Keratinocyte (primary cell): ENCODE data around the gene FEN1. TPM values are rescaled to one million over a fixed set of nuclear protein-coding genes. Genes with fewer than 3 reads are reported as not detected.

Source experiments
- DNase-seq: peaks from one replicate; pipeline ENCODE4 v3.0.0-alpha.2; 2011; ENCODE audit warnings: low read depth, missing footprints, low spot score
- FAIRE-seq: peaks from 2 replicates; lab custom pipeline; 2011; peaks lifted over from hg19 to GRCh38; lab: Jason Lieb, UNC
- H2AFZ ChIP-seq: 2 replicates; pipeline ENCODE4 v1.6.0; 2012; ENCODE audit warnings: low read length, control low read depth, inconsistent platforms; ENCODE audit not compliant: control insufficient read depth
- H3K27ac ChIP-seq: 2 replicates; pipeline ENCODE4 v1.5.1; 2011; ENCODE audit warnings: low read length; ENCODE audit not compliant: control insufficient read depth, insufficient read depth
- H3K27me3 ChIP-seq: 3 replicates; pipeline ENCODE4 v1.6.0; 2011; ENCODE audit warnings: low read length; ENCODE audit not compliant: control insufficient read depth, insufficient read depth; ENCODE audit errors: extremely low read depth
- H3K36me3 ChIP-seq, 2 experiments: 2 replicates in 1 of 2; 3 replicates in 1 of 2; pipeline ENCODE4 v1.5.1; 2011; ENCODE audit warnings: low read length in 2 of 2, mild to moderate bottlenecking in 1 of 2; ENCODE audit not compliant: control insufficient read depth in 2 of 2, insufficient read depth in 2 of 2; ENCODE audit errors: extremely low read depth in 1 of 2
- H3K4me1 ChIP-seq: 3 replicates; pipeline ENCODE4 v1.5.1; 2011; ENCODE audit warnings: low read length; ENCODE audit not compliant: control insufficient read depth, insufficient read depth; ENCODE audit errors: extremely low read depth
- H3K4me2 ChIP-seq: 3 replicates; pipeline ENCODE4 v1.6.0; 2011; ENCODE audit warnings: low read depth, low read length; ENCODE audit not compliant: control insufficient read depth, insufficient read depth; ENCODE audit errors: extremely low read depth
- H3K4me3 ChIP-seq, 3 experiments: fragments of 200-600 bp in 1 of 3; sonication (generic) in 1 of 3; 2 replicates in 2 of 3; 3 replicates in 1 of 3; pipeline ENCODE4 v1.5.1; 2011 to 2016; ENCODE audit warnings: low read length in 3 of 3, mild to moderate bottlenecking in 3 of 3, control low read depth in 2 of 3, inconsistent platforms in 1 of 3, low read depth in 1 of 3, mixed read lengths in 1 of 3, mixed run types in 1 of 3, moderate library complexity in 1 of 3; ENCODE audit not compliant: control insufficient read depth in 2 of 3, insufficient read depth in 2 of 3; ENCODE audit errors: extremely low read depth in 1 of 3
- H3K79me2 ChIP-seq: 2 replicates; pipeline ENCODE4 v1.6.0; 2012; ENCODE audit warnings: low read length; ENCODE audit not compliant: control insufficient read depth, insufficient read depth
- H3K9ac ChIP-seq: 3 replicates; pipeline ENCODE4 v1.6.0; 2011; ENCODE audit warnings: low read length; ENCODE audit not compliant: control insufficient read depth, insufficient read depth; ENCODE audit errors: extremely low read depth
- H3K9me1 ChIP-seq: 3 replicates; pipeline ENCODE4 v1.6.0; 2011; ENCODE audit warnings: low read length; ENCODE audit not compliant: control insufficient read depth, insufficient read depth; ENCODE audit errors: extremely low read depth
- H3K9me3 ChIP-seq: 2 replicates; pipeline ENCODE4 v1.5.1; 2012; ENCODE audit warnings: low read depth, low read length; ENCODE audit not compliant: control insufficient read depth
- H4K20me1 ChIP-seq: 3 replicates; pipeline ENCODE4 v1.6.0; 2011; ENCODE audit warnings: low read length; ENCODE audit not compliant: control insufficient read depth, insufficient read depth; ENCODE audit errors: extremely low read depth
- CTCF ChIP-seq, 3 experiments: IDR thresholded peaks in 1 of 3; conservative IDR thresholded peaks in 1 of 3; optimal IDR thresholded peaks in 1 of 3; 2 replicates in 2 of 3; 3 replicates in 1 of 3; pipeline versions ENCODE3 to v1.5.1; 2011; ENCODE audit warnings: low read length in 3 of 3, mild to moderate bottlenecking in 3 of 3, moderate library complexity in 2 of 3, control low read depth in 1 of 3, inconsistent platforms in 1 of 3; ENCODE audit not compliant: insufficient read depth in 2 of 3; ENCODE audit errors: extremely low read depth in 1 of 3
- EZH2 ChIP-seq: IDR thresholded peaks from one replicate; pipeline ENCODE4 v1.6.1; 2012; ENCODE audit warnings: inconsistent platforms, mild to moderate bottlenecking, low read length, moderate library complexity
- dilution Hi-C: fragments of 300-500 bp; cut with MboI; formaldehyde crosslinking; loops from one replicate; pipeline ENCODE4 v1.7.0; 2020; ENCODE audit warnings: low sequenced_read_pairs; ENCODE audit not compliant: extremely low pct_ligation_motif_present
- polyA minus RNA-seq, 3 experiments: library from RNA; depleted of rRNA, polyadenylated mRNA; stranded (reverse); fragments of >200 nt; gene quantifications; 1 replicate in 1 of 3; 2 replicates in 1 of 3; 3 replicates in 1 of 3; pipeline ENCODE4 v1.2.3, GENCODE V29; 2011
- polyA plus RNA-seq, 5 experiments: library from polyadenylated mRNA; depleted of rRNA in 3 of 5; stranded (reverse) in 3 of 5; stranded (forward) in 1 of 5; unstranded in 1 of 5; fragments of >200 nt; gene quantifications; 1 replicate in 1 of 5; 2 replicates in 3 of 5; 3 replicates in 1 of 5; pipeline versions ENCODE4 v1.2.1 to v1.2.3, GENCODE V29; 2011 to 2012; ENCODE audit warnings: missing spikeins in 2 of 5, low read depth in 1 of 5, low replicate concordance in 1 of 5

FEN1 gene, protein sequence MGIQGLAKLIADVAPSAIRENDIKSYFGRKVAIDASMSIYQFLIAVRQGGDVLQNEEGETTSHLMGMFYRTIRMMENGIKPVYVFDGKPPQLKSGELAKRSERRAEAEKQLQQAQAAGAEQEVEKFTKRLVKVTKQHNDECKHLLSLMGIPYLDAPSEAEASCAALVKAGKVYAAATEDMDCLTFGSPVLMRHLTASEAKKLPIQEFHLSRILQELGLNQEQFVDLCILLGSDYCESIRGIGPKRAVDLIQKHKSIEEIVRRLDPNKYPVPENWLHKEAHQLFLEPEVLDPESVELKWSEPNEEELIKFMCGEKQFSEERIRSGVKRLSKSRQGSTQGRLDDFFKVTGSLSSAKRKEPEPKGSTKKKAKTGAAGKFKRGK
- polyA plus RNA-seq, result 10.0 to 26.7 TPM (median 25.8 TPM) in 3 replicates
- polyA plus RNA-seq (2011; ENCODE audit: low read depth), result 7.0 TPM
- polyA plus RNA-seq (2011; cell fraction: cytosol; rRNA removed), result 8.0 and 9.4 TPM in 2 replicates
- 10.1 and 10.5 TPM in 2 replicates for polyA plus RNA-seq (2011; cell fraction: nucleus; rRNA removed)
- 5.0 and 29.4 TPM in 2 replicates for polyA plus RNA-seq (2012; ENCODE audit: low replicate concordance)
- polyA minus RNA-seq, result 10.8 to 24.8 TPM (median 19.8 TPM) in 3 replicates
- polyA minus RNA-seq (2011; cell fraction: cytosol; rRNA and poly(A)+ RNA removed), result 8.6 TPM
- polyA minus RNA-seq (2011; cell fraction: nucleus; rRNA and poly(A)+ RNA removed), result 8.4 and 9.7 TPM in 2 replicates

GRCh38 chr11:61792310-61793082 is at the start of gene FEN1, which contains the start of gene TMEM258:
Gene FEN1, plus strand, starts transcription at chr11:61792911. Its CDS starts 2,451 bp downstream, at chr11:61795362.
Gene TMEM258, minus strand, starts transcription at chr11:61792599. Its CDS starts 41 bp downstream, at chr11:61792558.
- dilution Hi-C loops, result no loop called here
- H3K4me3 ChIP-seq, result peak within 1 kb of the TSS; percentile 83 to 99 (median 95)
- no peaks in the 10 kb centered on the region for H3K9me3 ChIP-seq
- H3K79me2 ChIP-seq, result peaks cover 64% of the 10 kb centered on the region
- H3K27me3 ChIP-seq, result no peaks in the 10 kb centered on the region
- peak within 1 kb of the TSS; percentile 100 for H2AFZ ChIP-seq
- peaks cover 11% of the 10 kb centered on the region for H3K4me1 ChIP-seq
- peak within 1 kb of the TSS; percentile 80 for H3K4me2 ChIP-seq
- H3K36me3 ChIP-seq, result peaks cover 22 to 32% of the 10 kb centered on the region in 2 experiments
- no peak for FAIRE-seq
- H3K9me1 ChIP-seq, result no peaks in the 10 kb centered on the region
- DNase-seq, result no peak
- peak within 1 kb of the TSS; percentile 100 for H3K27ac ChIP-seq
- peaks cover 6% of the 10 kb centered on the region for H4K20me1 ChIP-seq
- TF ChIP-seq CTCF (optimal IDR thresholded peaks at IDR 0.05 in 1 of 3, IDR thresholded peaks at IDR 0.05 in 1 of 3, conservative IDR thresholded peaks at IDR 0.05 in 1 of 3; ENCODE audit: extremely low read depth in 1 of 3, insufficient read depth in 2 of 3, low read length in 3 of 3) (peak in 1 of 3 experiments; percentile 19), EZH2 (no peak)
- H3K9ac ChIP-seq, result peak within 1 kb of the TSS; percentile 100

- H3K27me3 ChIP-seq, result peaks cover 7% of the 10 kb centered on the region
- no peaks in the 10 kb centered on the region for H3K9me3 ChIP-seq
- no peaks in the 10 kb centered on the region for H3K79me2 ChIP-seq
- no peaks in the 10 kb centered on the region for H3K9me1 ChIP-seq
- FAIRE-seq (no peak), DNase-seq (no peak)
- H4K20me1 ChIP-seq, result no peaks in the 10 kb centered on the region
- no peak for TF ChIP-seq CTCF (optimal IDR thresholded peaks at IDR 0.05 in 1 of 3, IDR thresholded peaks at IDR 0.05 in 1 of 3, conservative IDR thresholded peaks at IDR 0.05 in 1 of 3; ENCODE audit: extremely low read depth in 1 of 3, insufficient read depth in 2 of 3, low read length in 3 of 3)
- TF ChIP-seq EZH2, result no peak
- dilution Hi-C loops, result no loop called here
- H3K4me1 ChIP-seq, result no peaks in the 10 kb centered on the region
- no peak overlapping the region for H3K27ac ChIP-seq
- no peaks in the 10 kb centered on the region for H3K36me3 ChIP-seq
- no peak overlapping the region for H3K4me3 ChIP-seq
- no peak overlapping the region for H3K4me2 ChIP-seq
- no peak overlapping the region for H3K9ac ChIP-seq
- H2AFZ ChIP-seq, result no peak overlapping the region
These were observed 49.1 kb upstream of the FEN1 start for GRCh38 chr11:61743486-61744095.
